ENCODE measurements around the gene BLOC1S4.

DNA sequence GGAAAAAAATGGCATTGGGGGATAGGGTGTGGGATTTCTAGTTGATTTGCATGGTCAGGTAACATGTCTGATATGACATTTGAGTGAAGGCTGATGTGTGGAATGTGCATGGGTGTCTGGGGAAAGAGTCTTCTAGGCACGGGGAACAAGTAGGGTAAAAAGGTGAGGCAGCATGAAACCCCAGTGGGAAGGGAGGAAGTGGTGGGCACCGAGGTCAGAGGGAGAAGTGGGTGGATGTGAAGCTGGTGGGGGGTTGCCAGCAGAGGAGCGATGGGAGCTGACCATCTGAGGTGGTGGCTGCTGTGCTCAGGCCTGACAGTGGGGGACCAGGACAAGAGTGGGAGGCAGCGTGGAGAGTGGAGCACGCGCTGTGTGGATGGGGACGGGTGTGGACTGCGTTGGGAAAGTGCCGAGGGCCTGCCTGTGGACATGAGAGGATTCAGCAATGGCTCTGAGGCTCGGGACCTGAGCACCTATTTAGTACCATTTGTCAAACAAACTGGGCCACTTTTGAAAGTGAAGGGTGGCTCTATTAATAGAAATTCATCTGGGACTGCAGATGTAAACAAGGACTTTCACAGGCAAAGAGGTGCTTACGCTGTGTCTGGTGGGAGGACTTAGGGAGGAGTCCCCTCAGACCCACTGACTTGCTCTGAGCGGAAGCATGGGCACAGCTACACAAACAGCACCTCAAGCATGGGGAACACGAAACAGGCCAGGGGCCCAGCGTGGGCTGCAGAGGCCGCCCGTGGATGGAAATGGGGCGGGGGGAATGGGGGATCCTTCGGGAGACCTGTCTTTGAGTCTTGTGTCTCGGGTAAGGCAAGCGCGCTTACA, 39.0 kb upstream of the BLOC1S4 start:
- TF ChIP-seq, protein P1, sequence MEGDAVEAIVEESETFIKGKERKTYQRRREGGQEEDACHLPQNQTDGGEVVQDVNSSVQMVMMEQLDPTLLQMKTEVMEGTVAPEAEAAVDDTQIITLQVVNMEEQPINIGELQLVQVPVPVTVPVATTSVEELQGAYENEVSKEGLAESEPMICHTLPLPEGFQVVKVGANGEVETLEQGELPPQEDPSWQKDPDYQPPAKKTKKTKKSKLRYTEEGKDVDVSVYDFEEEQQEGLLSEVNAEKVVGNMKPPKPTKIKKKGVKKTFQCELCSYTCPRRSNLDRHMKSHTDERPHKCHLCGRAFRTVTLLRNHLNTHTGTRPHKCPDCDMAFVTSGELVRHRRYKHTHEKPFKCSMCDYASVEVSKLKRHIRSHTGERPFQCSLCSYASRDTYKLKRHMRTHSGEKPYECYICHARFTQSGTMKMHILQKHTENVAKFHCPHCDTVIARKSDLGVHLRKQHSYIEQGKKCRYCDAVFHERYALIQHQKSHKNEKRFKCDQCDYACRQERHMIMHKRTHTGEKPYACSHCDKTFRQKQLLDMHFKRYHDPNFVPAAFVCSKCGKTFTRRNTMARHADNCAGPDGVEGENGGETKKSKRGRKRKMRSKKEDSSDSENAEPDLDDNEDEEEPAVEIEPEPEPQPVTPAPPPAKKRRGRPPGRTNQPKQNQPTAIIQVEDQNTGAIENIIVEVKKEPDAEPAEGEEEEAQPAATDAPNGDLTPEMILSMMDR (IDR thresholded peaks at IDR 0.05), result no peak
- TF ChIP-seq POLR2A (IDR thresholded peaks at IDR 0.05), result no peak
